Osteoblast (primary cell): ENCODE data around the gene LCN6. TPM values are rescaled to one million over a fixed set of nuclear protein-coding genes. Genes with fewer than 3 reads are reported as not detected.

Experiments
- DNase-seq: peaks from one replicate; pipeline ENCODE4 v3.0.0; 2011; ENCODE audit warnings: low spot score, mixed read lengths; ENCODE audit not compliant: insufficient read length; ENCODE audit errors: missing footprints
- H2AFZ ChIP-seq: 2 replicates; pipeline ENCODE4 v1.6.0; 2011; ENCODE audit warnings: mild to moderate bottlenecking, low read length
- H3K27ac ChIP-seq: 2 replicates; pipeline ENCODE4 v1.5.1; 2011; ENCODE audit warnings: mild to moderate bottlenecking, low read depth, low read length, moderate library complexity
- H3K27me3 ChIP-seq: 2 replicates; pipeline ENCODE4 v1.6.0; 2012; ENCODE audit warnings: mild to moderate bottlenecking, control low read depth, inconsistent platforms, low read length, moderate library complexity; ENCODE audit not compliant: insufficient read depth
- H3K36me3 ChIP-seq: 2 replicates; pipeline ENCODE4 v1.5.1; 2011; ENCODE audit warnings: mild to moderate bottlenecking, low read length, control low read depth, moderate library complexity; ENCODE audit not compliant: insufficient read depth
- H3K4me1 ChIP-seq: 2 replicates; pipeline ENCODE4 v1.5.1; 2011; ENCODE audit warnings: mild to moderate bottlenecking, low read length, control low read depth, moderate library complexity; ENCODE audit not compliant: insufficient read depth
- H3K4me2 ChIP-seq: 2 replicates; pipeline ENCODE4 v1.6.0; 2011; ENCODE audit warnings: mild to moderate bottlenecking, low read length; ENCODE audit not compliant: insufficient read depth
- H3K4me3 ChIP-seq: fragments of 200-600 bp; sonication (generic); 3 replicates; pipeline ENCODE4 v1.5.1; 2012; ENCODE audit warnings: mild to moderate bottlenecking, low read length, inconsistent platforms; ENCODE audit not compliant: insufficient read depth
- H3K79me2 ChIP-seq: 2 replicates; pipeline ENCODE4 v1.6.0; 2012; ENCODE audit warnings: mild to moderate bottlenecking, low read length, control low read depth, inconsistent platforms; ENCODE audit not compliant: insufficient read depth
- H3K9me3 ChIP-seq: 2 replicates; pipeline ENCODE4 v1.5.1; 2011; ENCODE audit warnings: low read depth, low read length, control low read depth
- H4K20me1 ChIP-seq: 2 replicates; pipeline ENCODE4 v1.6.0; 2012; ENCODE audit warnings: mild to moderate bottlenecking, low read length, control low read depth; ENCODE audit not compliant: insufficient read depth
- CTCF ChIP-seq: IDR thresholded peaks from 2 replicates; pipeline ENCODE4 v1.5.1; 2011; ENCODE audit warnings: mild to moderate bottlenecking, low read depth, low read length, moderate library complexity; ENCODE audit errors: extremely low read depth
- total RNA-seq: library from RNA; depleted of rRNA; stranded (reverse); fragments of >200 nt; gene quantifications from 2 replicates; pipeline ENCODE4 v1.2.3, GENCODE V29; 2012

Gene LCN6
- total RNA-seq, 1 donor = not detected

- TF ChIP-seq CTCF = no peak
- Histone ChIP-seq H3K4me1 (no peaks in the 10 kb centered on the region), H4K20me1 (no peaks in the 10 kb centered on the region), H3K4me3 (no peak overlapping the region), H3K27me3 (no peaks in the 10 kb centered on the region), H3K4me2 (no peak overlapping the region), H3K9me3 (peaks cover 8% of the 10 kb centered on the region), H3K36me3 (no peaks in the 10 kb centered on the region), H2AFZ (no peak overlapping the region), H3K79me2 (no peaks in the 10 kb centered on the region), H3K27ac (no peak overlapping the region)
- peak; percentile 79 for DNase-seq
Measured at GRCh38 chr9:136754059-136754572, 5.8 kb upstream of the LCN6 start.

GRCh38 chr9:136753371-136754058 is 5.2 kb upstream of the LCN6 start:
- H3K79me2 ChIP-seq = no peaks in the 10 kb centered on the region
- DNase-seq = peak; percentile 60
- no peaks in the 10 kb centered on the region for H3K36me3 ChIP-seq
- no peak overlapping the region for H3K4me3 ChIP-seq
- H3K27ac ChIP-seq = no peak overlapping the region
- H3K27me3 ChIP-seq = no peaks in the 10 kb centered on the region
- H3K4me2 ChIP-seq = no peak overlapping the region
- H4K20me1 ChIP-seq = no peaks in the 10 kb centered on the region
- H3K9me3 ChIP-seq = peaks cover 8% of the 10 kb centered on the region
- H2AFZ ChIP-seq = no peak overlapping the region
- no peaks in the 10 kb centered on the region for H3K4me1 ChIP-seq
- no peak for TF ChIP-seq CTCF

DNA sequence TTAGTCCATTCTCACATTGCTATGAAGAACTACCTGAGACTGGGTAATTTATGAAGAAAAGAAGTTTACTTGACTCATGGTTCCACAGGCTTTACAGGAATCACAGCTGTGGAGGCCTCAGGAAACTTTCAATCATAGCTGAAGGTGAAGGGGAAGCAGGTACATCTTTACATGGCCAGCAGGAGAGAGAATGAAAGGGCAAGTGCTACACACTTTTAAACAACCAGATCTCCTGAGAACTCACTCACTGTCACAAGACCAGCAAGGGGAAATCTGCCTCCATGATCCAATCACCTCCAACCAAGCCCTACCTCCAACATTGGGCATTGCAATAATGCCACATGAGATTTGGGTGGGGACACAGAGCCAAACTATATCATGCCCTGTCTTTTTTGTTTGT is 3.5 kb upstream of the LCN6 start:
- H2AFZ ChIP-seq = no peak overlapping the region
- no peak for TF ChIP-seq CTCF
- no peaks in the 10 kb centered on the region for H3K4me1 ChIP-seq
- H3K4me3 ChIP-seq = no peak overlapping the region
- peaks cover 8% of the 10 kb centered on the region for H3K9me3 ChIP-seq
- peaks cover 2% of the 10 kb centered on the region for H3K27me3 ChIP-seq
- no peaks in the 10 kb centered on the region for H4K20me1 ChIP-seq
- no peak for DNase-seq
- no peaks in the 10 kb centered on the region for H3K79me2 ChIP-seq
- no peak overlapping the region for H3K27ac ChIP-seq
- H3K36me3 ChIP-seq = no peaks in the 10 kb centered on the region
- no peak overlapping the region for H3K4me2 ChIP-seq

DNA sequence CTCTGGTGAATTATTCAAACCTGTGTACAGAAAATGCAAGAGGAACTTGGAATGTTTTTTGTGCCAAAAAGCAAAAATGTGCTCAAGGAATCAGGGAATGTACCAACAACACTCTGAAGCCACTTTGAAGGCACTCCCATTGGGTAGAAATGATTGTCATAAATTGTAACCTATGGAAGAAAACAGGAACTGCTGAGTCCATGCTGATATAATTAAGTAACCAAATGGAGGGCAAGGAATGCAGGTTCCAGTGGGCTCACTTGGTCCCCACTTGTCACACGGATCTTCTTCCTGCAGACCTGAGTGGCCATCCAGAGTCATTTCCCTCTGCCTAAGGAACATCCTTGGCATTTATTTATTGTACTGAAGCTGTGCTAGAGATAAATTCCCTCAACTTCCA is 2.9 kb upstream of the LCN6 start:
- DNase-seq = peak; percentile 75
- no peak overlapping the region for H3K4me2 ChIP-seq
- no peaks in the 10 kb centered on the region for H4K20me1 ChIP-seq
- no peak for TF ChIP-seq CTCF
- H3K27ac ChIP-seq = no peak overlapping the region
- H3K79me2 ChIP-seq = no peaks in the 10 kb centered on the region
- peaks cover 2% of the 10 kb centered on the region for H3K27me3 ChIP-seq
- H3K9me3 ChIP-seq = peaks cover 7% of the 10 kb centered on the region
- H3K4me1 ChIP-seq = no peaks in the 10 kb centered on the region
- no peak overlapping the region for H3K4me3 ChIP-seq
- H2AFZ ChIP-seq = no peak overlapping the region
- H3K36me3 ChIP-seq = no peaks in the 10 kb centered on the region
